Measurements from ENCODE around the gene ZDHHC9. TPM values are rescaled to one million over a fixed set of nuclear protein-coding genes. Genes with fewer than 3 reads are reported as not detected.
A peak's percentile ranks its signal among the peaks of the same experiment; 100 is the strongest.

ZDHHC9 gene
- total RNA-seq, 1 donor from 2014 or later, result 13.6 TPM

- H3K9me3 Mint-ChIP-seq, result no peaks in the 10 kb centered on the region
Observed at GRCh38 chrX:129791336-129791735, 52.4 kb downstream of the ZDHHC9 start.

GRCh38 chrX:129790808-129791207 lies 52.9 kb downstream of the ZDHHC9 start:
- Mint-ChIP-seq H3K27me3 (ENCODE audit: insufficient read depth) (no peaks in the 10 kb centered on the region), H3K36me3 (ENCODE audit: low read depth) (peaks cover 27% of the 10 kb centered on the region), H3K4me3 (no peak overlapping the region), H3K4me1 (ENCODE audit: low read depth) (peaks cover 12% of the 10 kb centered on the region), H3K9me3 (no peaks in the 10 kb centered on the region), H3K27ac (no peak overlapping the region)
- DNase-seq (ENCODE audit: low spot score), result no peak
- intact Hi-C loops (cut with micrococcal nuclease), result no loop called here

More at GRCh38 chrX:129791336-129791735, 52.4 kb downstream of the ZDHHC9 start:
- H3K36me3 Mint-ChIP-seq (ENCODE audit: low read depth), result peaks cover 30% of the 10 kb centered on the region
- no peak overlapping the region for H3K27ac Mint-ChIP-seq
- intact Hi-C loops (cut with micrococcal nuclease), result no loop called here
- no peak overlapping the region for H3K4me3 Mint-ChIP-seq
- peaks cover 6% of the 10 kb centered on the region for H3K4me1 Mint-ChIP-seq (ENCODE audit: low read depth)
- DNase-seq (ENCODE audit: low spot score), result no peak
- no peaks in the 10 kb centered on the region for H3K27me3 Mint-ChIP-seq (ENCODE audit: insufficient read depth)

- Mint-ChIP-seq H3K4me1 (ENCODE audit: low read depth) (peaks cover 18% of the 10 kb centered on the region), H3K9me3 (no peaks in the 10 kb centered on the region), H3K4me3 (no peak overlapping the region), H3K27ac (no peak overlapping the region), H3K36me3 (ENCODE audit: low read depth) (peaks cover 31% of the 10 kb centered on the region), H3K27me3 (ENCODE audit: insufficient read depth) (no peaks in the 10 kb centered on the region)
- DNase-seq (ENCODE audit: low spot score), result no peak
- intact Hi-C loops (cut with micrococcal nuclease), result no loop called here
Observed at GRCh38 chrX:129790146-129790545, 53.5 kb downstream of the ZDHHC9 start.

- intact Hi-C loops (cut with micrococcal nuclease), result loop anchor here (10.0 kb wide), 2 partner anchors 184 to 386 kb away; partner anchors contain the start of gene RAB33A
- H3K27me3 Mint-ChIP-seq (ENCODE audit: insufficient read depth), result no peaks in the 10 kb centered on the region
- H3K4me1 Mint-ChIP-seq (ENCODE audit: low read depth), result peaks cover 32% of the 10 kb centered on the region
- no peaks in the 10 kb centered on the region for H3K9me3 Mint-ChIP-seq
- H3K27ac Mint-ChIP-seq, result no peak overlapping the region
- no peak for DNase-seq (ENCODE audit: low spot score)
- H3K4me3 Mint-ChIP-seq, result no peak overlapping the region
- peaks cover 36% of the 10 kb centered on the region for H3K36me3 Mint-ChIP-seq (ENCODE audit: low read depth)
Observed at GRCh38 chrX:129788527-129788926, 55.2 kb downstream of the ZDHHC9 start.

- intact Hi-C loops (cut with micrococcal nuclease), result loop anchor here (10.0 kb wide), 2 partner anchors 183 to 387 kb away; partner anchors contain the start of gene RAB33A
- Mint-ChIP-seq H3K4me1 (ENCODE audit: low read depth) (peaks cover 41% of the 10 kb centered on the region), H3K36me3 (ENCODE audit: low read depth) (peaks cover 43% of the 10 kb centered on the region), H3K9me3 (no peaks in the 10 kb centered on the region), H3K27me3 (ENCODE audit: insufficient read depth) (no peaks in the 10 kb centered on the region), H3K27ac (peak overlapping the region; percentile 19), H3K4me3 (peak overlapping the region; percentile 20)
- no peak for DNase-seq (ENCODE audit: low spot score)
Observed at GRCh38 chrX:129787336-129788055, 56.2 kb downstream of the ZDHHC9 start.

GRCh38 chrX:129786210-129786651 lies 57.5 kb downstream of the ZDHHC9 start:
- intact Hi-C loops (cut with micrococcal nuclease), result loop anchor here (10.0 kb wide), 2 partner anchors 181 to 389 kb away; partner anchors contain the start of gene RAB33A
- no peak for DNase-seq (ENCODE audit: low spot score)
- H3K36me3 Mint-ChIP-seq (ENCODE audit: low read depth), result peaks cover 47% of the 10 kb centered on the region
- H3K4me3 Mint-ChIP-seq, result peak overlapping the region; percentile 69
- no peaks in the 10 kb centered on the region for H3K9me3 Mint-ChIP-seq
- H3K4me1 Mint-ChIP-seq (ENCODE audit: low read depth), result peaks cover 48% of the 10 kb centered on the region
- H3K27ac Mint-ChIP-seq, result peak overlapping the region; percentile 79
- H3K27me3 Mint-ChIP-seq (ENCODE audit: insufficient read depth), result no peaks in the 10 kb centered on the region

- intact Hi-C loops (cut with micrococcal nuclease), result loop anchor here (10.0 kb wide), 2 partner anchors 181 to 389 kb away; partner anchors contain the start of gene RAB33A
- Mint-ChIP-seq H3K9me3 (no peaks in the 10 kb centered on the region), H3K27me3 (ENCODE audit: insufficient read depth) (no peaks in the 10 kb centered on the region), H3K27ac (peak overlapping the region; percentile 73), H3K4me3 (peak overlapping the region; percentile 74), H3K4me1 (ENCODE audit: low read depth) (peaks cover 48% of the 10 kb centered on the region), H3K36me3 (ENCODE audit: low read depth) (peaks cover 50% of the 10 kb centered on the region)
- no peak for DNase-seq (ENCODE audit: low spot score)
Observed at GRCh38 chrX:129785160-129785947, 58.3 kb downstream of the ZDHHC9 start.

- no peaks in the 10 kb centered on the region for H3K27me3 Mint-ChIP-seq (ENCODE audit: insufficient read depth)
- H3K9me3 Mint-ChIP-seq, result no peaks in the 10 kb centered on the region
- peaks cover 54% of the 10 kb centered on the region for H3K36me3 Mint-ChIP-seq (ENCODE audit: low read depth)
- peaks cover 50% of the 10 kb centered on the region for H3K4me1 Mint-ChIP-seq (ENCODE audit: low read depth)
- H3K4me3 Mint-ChIP-seq, result peak overlapping the region; percentile 87
- intact Hi-C loops (cut with micrococcal nuclease), result loop anchor here (5.0 to 10.0 kb wide), 4 partner anchors 42 to 390 kb away; partner anchors contain the start of genes BCORL1 and RAB33A
- peak overlapping the region; percentile 91 for H3K27ac Mint-ChIP-seq
- no peak for DNase-seq (ENCODE audit: low spot score)
Observed at GRCh38 chrX:129784371-129784770, 59.3 kb downstream of the ZDHHC9 start.

GRCh38 chrX:129783291-129783713 lies 60.4 kb downstream of the ZDHHC9 start:
- no peaks in the 10 kb centered on the region for H3K9me3 Mint-ChIP-seq
- intact Hi-C loops (cut with micrococcal nuclease), result loop anchor here (1.0 to 10.0 kb wide), 6 partner anchors 40 to 391 kb away; partner anchors contain the start of genes BCORL1, RAB33A and ZDHHC9
- peak overlapping the region; percentile 87 for H3K4me3 Mint-ChIP-seq
- DNase-seq (ENCODE audit: low spot score), result no peak
- peak overlapping the region; percentile 91 for H3K27ac Mint-ChIP-seq
- no peaks in the 10 kb centered on the region for H3K27me3 Mint-ChIP-seq (ENCODE audit: insufficient read depth)
- H3K36me3 Mint-ChIP-seq (ENCODE audit: low read depth), result peaks cover 50% of the 10 kb centered on the region
- H3K4me1 Mint-ChIP-seq (ENCODE audit: low read depth), result peaks cover 60% of the 10 kb centered on the region

GRCh38 chrX:129782706-129783105 lies 61.0 kb downstream of the ZDHHC9 start:
- Mint-ChIP-seq H3K27me3 (ENCODE audit: insufficient read depth) (no peaks in the 10 kb centered on the region), H3K4me3 (peak overlapping the region; percentile 87), H3K4me1 (ENCODE audit: low read depth) (peaks cover 62% of the 10 kb centered on the region), H3K36me3 (ENCODE audit: low read depth) (peaks cover 49% of the 10 kb centered on the region), H3K27ac (peak overlapping the region; percentile 91), H3K9me3 (no peaks in the 10 kb centered on the region)
- intact Hi-C loops (cut with micrococcal nuclease), result loop anchor here (1.0 to 10.0 kb wide), 6 partner anchors 40 to 392 kb away; partner anchors contain the start of genes BCORL1, RAB33A and ZDHHC9
- DNase-seq (ENCODE audit: low spot score), result no peak

- intact Hi-C loops (cut with micrococcal nuclease), result loop anchor here (1.0 to 10.0 kb wide), 9 partner anchors 13 to 393 kb away; partner anchors contain the start of genes BCORL1, RAB33A and ZDHHC9
Observed at GRCh38 chrX:129781680-129782495, 61.8 kb downstream of the ZDHHC9 start.

More at GRCh38 chrX:129781680-129782495, 61.8 kb downstream of the ZDHHC9 start:
- Mint-ChIP-seq H3K27me3 (ENCODE audit: insufficient read depth) (no peaks in the 10 kb centered on the region), H3K27ac (peak overlapping the region; percentile 91), H3K4me1 (ENCODE audit: low read depth) (peaks cover 63% of the 10 kb centered on the region), H3K4me3 (peak overlapping the region; percentile 87), H3K36me3 (ENCODE audit: low read depth) (peaks cover 42% of the 10 kb centered on the region), H3K9me3 (no peaks in the 10 kb centered on the region)
- DNase-seq (ENCODE audit: low spot score), result no peak
